Measurements from ENCODE around the gene COG1. TPM values are rescaled to one million over a fixed set of nuclear protein-coding genes. Genes with fewer than 3 reads are reported as not detected.

COG1 gene
- total and polyA plus RNA-seq, 9 of the 15 experiments (the other 6 are each of a cell fraction or from before 2014, with no cell fraction given) = 9.5 to 26.8 (median 12.9) TPM

DNA sequence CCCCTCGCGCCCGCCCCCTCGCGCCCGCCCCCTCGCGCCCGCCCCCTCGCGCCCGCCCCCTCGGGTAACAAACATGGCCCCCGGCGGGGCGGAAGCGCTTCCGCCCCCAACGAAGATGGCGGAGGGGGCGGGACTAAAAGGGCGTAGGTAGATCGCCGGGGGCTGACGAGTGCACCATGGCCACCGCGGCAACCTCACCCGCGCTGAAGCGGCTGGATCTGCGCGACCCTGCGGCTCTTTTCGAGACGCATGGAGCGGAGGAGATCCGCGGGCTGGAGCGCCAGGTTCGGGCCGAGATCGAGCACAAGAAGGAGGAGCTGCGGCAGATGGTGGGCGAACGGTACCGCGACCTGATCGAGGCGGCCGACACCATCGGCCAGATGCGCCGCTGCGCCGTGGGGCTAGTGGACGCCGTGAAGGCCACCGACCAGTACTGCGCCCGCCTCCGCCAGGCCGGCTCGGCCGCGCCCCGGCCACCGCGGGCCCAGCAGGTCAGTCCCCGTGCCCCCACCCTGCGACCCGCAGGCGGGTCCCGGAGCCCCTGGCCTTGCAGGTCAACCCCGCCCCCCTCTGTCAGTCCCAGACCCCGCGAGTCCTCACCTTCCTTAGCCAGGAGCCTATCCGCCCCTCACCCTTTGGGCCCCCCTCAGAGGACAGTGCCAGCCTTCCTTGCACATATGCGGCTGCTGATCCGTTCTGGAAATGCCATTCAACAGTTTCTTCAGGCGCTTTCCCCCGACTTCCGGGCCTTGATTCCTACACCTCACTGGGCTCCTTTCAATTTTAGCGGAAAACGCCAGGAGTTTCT, at the start of gene COG1 (continued):
- TF ChIP-seq ETS2 (tag; IDR thresholded peaks at IDR 0.05; ENCODE audit: borderline replicate concordance, poor library complexity, severe bottlenecking) (no peak), HMGN3 (IDR thresholded peaks at IDR 0.05; ENCODE audit: borderline replicate concordance, extremely low read depth, insufficient read length, low read depth, low read length) (peak; percentile 1), PHF20 (IDR thresholded peaks at IDR 0.05; ENCODE audit: partially characterized antibody) (peak; percentile 78), ETV6 (IDR thresholded peaks at IDR 0.05; ENCODE audit: borderline replicate concordance in 1 of 2, low read depth in 2 of 2, low read length in 1 of 2) (no peak), ETV6 (CRISPR knock-in tag; IDR thresholded peaks at IDR 0.05; ENCODE audit: borderline replicate concordance) (no peak), ZBTB17 (CRISPR knock-in tag; IDR thresholded peaks at IDR 0.05) (peak; percentile 73; the same call in 1 of the 2 replicates), JUND (IDR thresholded peaks at IDR 0.05; ENCODE audit: borderline replicate concordance, low read depth, low read length) (no peak), JUND (tag; IDR thresholded peaks at IDR 0.05; ENCODE audit: borderline replicate concordance, low read depth, low read length) (peak; percentile 18; the same call in 1 of the 3 replicates), ZC3H4 (CRISPR knock-in tag; IDR thresholded peaks at IDR 0.05; ENCODE audit: borderline replicate concordance) (no peak), PHB (CRISPR knock-in tag; IDR thresholded peaks at IDR 0.05) (no peak), HCFC1 (IDR thresholded peaks at IDR 0.05; ENCODE audit: low read depth, low read length) (peak; percentile 82), PML (IDR thresholded peaks at IDR 0.05; ENCODE audit: low read length) (0 out of 2 replicates have a peak, but pooled peaks have one; percentile 27), ZBTB8A (IDR thresholded peaks at IDR 0.05; ENCODE audit: partially characterized antibody) (no peak), YBX1 (IDR thresholded peaks at IDR 0.05) (no peak), ZNF274 (IDR thresholded peaks at IDR 0.05; ENCODE audit: borderline replicate concordance, low read depth, low read length) (no peak), IRF2 (CRISPR knock-in tag; IDR thresholded peaks at IDR 0.05) (no peak), JUNB (CRISPR knock-in tag; conservative IDR thresholded peaks at IDR 0.05) (no peak)
- TF ChIP-seq, protein P1, sequence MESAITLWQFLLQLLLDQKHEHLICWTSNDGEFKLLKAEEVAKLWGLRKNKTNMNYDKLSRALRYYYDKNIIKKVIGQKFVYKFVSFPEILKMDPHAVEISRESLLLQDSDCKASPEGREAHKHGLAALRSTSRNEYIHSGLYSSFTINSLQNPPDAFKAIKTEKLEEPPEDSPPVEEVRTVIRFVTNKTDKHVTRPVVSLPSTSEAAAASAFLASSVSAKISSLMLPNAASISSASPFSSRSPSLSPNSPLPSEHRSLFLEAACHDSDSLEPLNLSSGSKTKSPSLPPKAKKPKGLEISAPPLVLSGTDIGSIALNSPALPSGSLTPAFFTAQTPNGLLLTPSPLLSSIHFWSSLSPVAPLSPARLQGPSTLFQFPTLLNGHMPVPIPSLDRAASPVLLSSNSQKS (CRISPR knock-in tag; IDR thresholded peaks at IDR 0.05) = no peak
- TF ChIP-seq, protein P2, sequence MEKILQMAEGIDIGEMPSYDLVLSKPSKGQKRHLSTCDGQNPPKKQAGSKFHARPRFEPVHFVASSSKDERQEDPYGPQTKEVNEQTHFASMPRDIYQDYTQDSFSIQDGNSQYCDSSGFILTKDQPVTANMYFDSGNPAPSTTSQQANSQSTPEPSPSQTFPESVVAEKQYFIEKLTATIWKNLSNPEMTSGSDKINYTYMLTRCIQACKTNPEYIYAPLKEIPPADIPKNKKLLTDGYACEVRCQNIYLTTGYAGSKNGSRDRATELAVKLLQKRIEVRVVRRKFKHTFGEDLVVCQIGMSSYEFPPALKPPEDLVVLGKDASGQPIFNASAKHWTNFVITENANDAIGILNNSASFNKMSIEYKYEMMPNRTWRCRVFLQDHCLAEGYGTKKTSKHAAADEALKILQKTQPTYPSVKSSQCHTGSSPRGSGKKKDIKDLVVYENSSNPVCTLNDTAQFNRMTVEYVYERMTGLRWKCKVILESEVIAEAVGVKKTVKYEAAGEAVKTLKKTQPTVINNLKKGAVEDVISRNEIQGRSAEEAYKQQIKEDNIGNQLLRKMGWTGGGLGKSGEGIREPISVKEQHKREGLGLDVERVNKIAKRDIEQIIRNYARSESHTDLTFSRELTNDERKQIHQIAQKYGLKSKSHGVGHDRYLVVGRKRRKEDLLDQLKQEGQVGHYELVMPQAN (IDR thresholded peaks at IDR 0.05; ENCODE audit: borderline replicate concordance) = peak; percentile 83; the same call in 1 of the 2 replicates
- TF ChIP-seq, protein P3, sequence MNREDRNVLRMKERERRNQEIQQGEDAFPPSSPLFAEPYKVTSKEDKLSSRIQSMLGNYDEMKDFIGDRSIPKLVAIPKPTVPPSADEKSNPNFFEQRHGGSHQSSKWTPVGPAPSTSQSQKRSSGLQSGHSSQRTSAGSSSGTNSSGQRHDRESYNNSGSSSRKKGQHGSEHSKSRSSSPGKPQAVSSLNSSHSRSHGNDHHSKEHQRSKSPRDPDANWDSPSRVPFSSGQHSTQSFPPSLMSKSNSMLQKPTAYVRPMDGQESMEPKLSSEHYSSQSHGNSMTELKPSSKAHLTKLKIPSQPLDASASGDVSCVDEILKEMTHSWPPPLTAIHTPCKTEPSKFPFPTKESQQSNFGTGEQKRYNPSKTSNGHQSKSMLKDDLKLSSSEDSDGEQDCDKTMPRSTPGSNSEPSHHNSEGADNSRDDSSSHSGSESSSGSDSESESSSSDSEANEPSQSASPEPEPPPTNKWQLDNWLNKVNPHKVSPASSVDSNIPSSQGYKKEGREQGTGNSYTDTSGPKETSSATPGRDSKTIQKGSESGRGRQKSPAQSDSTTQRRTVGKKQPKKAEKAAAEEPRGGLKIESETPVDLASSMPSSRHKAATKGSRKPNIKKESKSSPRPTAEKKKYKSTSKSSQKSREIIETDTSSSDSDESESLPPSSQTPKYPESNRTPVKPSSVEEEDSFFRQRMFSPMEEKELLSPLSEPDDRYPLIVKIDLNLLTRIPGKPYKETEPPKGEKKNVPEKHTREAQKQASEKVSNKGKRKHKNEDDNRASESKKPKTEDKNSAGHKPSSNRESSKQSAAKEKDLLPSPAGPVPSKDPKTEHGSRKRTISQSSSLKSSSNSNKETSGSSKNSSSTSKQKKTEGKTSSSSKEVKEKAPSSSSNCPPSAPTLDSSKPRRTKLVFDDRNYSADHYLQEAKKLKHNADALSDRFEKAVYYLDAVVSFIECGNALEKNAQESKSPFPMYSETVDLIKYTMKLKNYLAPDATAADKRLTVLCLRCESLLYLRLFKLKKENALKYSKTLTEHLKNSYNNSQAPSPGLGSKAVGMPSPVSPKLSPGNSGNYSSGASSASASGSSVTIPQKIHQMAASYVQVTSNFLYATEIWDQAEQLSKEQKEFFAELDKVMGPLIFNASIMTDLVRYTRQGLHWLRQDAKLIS (CRISPR knock-in tag; IDR thresholded peaks at IDR 0.05) = 0 out of 2 replicates have a peak, but pooled peaks have one; percentile 65

All from K562 (cell line).